GM10248 (cell line): ENCODE data around the gene CD3E.

Experiments used
- CTCF ChIA-PET: fragments of 300-600 bp; sonication (Branson Sonifier 250); formaldehyde crosslinking; extraction: SDS; loops from one replicate; lab custom pipeline; 2021; ENCODE audit warnings: antibody characterized with exemption; lab: Yijun Ruan, JAX
- POLR2A ChIA-PET: fragments of 350-650 bp; sonication (Branson Sonifier 250); formaldehyde crosslinking; extraction: SDS; loops from one replicate; lab custom pipeline; 2020; ENCODE audit warnings: antibody characterized with exemption; lab: Yijun Ruan, JAX
- DNase-seq: peaks from one replicate; pipeline ENCODE4 v3.0.0; 2012; ENCODE audit errors: extremely low spot score
- CTCF ChIP-seq: IDR thresholded peaks from 2 replicates; pipeline ENCODE4 v1.5.1; 2012; ENCODE audit warnings: mild to moderate bottlenecking, low read depth; ENCODE audit errors: extremely low read depth, missing control alignments, control extremely low read depth

The CD3E gene

GRCh38 chr11:118304568-118305248 lies at the start of gene CD3E:
Gene CD3E (plus strand): TSS chr11:118304730. CDS start chr11:118304953, 223 bp downstream.
- CTCF ChIA-PET, result interaction anchor here (0.7 to 1.2 kb wide), 5 partner anchors 8 to 106 kb away, joined by 3 to 6 read pairs (median 3); no protein-coding TSS in a partner anchor

GRCh38 chr11:118258410-118258809 lies 46.1 kb upstream of the CD3E start:
- CTCF ChIA-PET, result interaction anchor here (1.8 to 4.3 kb wide), 3 partner anchors 16 to 60 kb away, joined by 5 to 20 read pairs (median 6); no protein-coding TSS in a partner anchor

More at GRCh38 chr11:118304568-118305248, at the start of gene CD3E:
- POLR2A ChIA-PET, result no interaction called here
- DNase-seq, result no peak
- no peak for TF ChIP-seq CTCF

GRCh38 chr11:118259138-118259537 lies 45.4 kb upstream of the CD3E start:
- ChIA-PET CTCF (interaction anchor here (1.2 to 4.3 kb wide), 5 partner anchors 17 to 60 kb away, joined by 4 to 20 read pairs (median 5); no protein-coding TSS in a partner anchor), POLR2A (no interaction called here)
- TF ChIP-seq CTCF, result no peak
- DNase-seq, result no peak

More at GRCh38 chr11:118258410-118258809, 46.1 kb upstream of the CD3E start:
- no peak for TF ChIP-seq CTCF
- POLR2A ChIA-PET, result no interaction called here
- no peak for DNase-seq

- TF ChIP-seq CTCF, result no peak
- DNase-seq, result no peak
- POLR2A ChIA-PET, result no interaction called here
- CTCF ChIA-PET, result interaction anchor here (0.9 to 4.3 kb wide), 9 partner anchors 14 to 62 kb away, joined by 3 to 20 read pairs (median 4); no protein-coding TSS in a partner anchor
Observed at GRCh38 chr11:118260353-118260752, 44.2 kb upstream of the CD3E start.

GRCh38 chr11:118263112-118263511 lies 41.4 kb upstream of the CD3E start:
- no peak for DNase-seq
- POLR2A ChIA-PET, result no interaction called here
- CTCF ChIA-PET, result interaction anchor here (0.7 to 1.6 kb wide), 3 partner anchors 9 to 13 kb away, joined by 3 to 6 read pairs (median 3); partner anchors contain the start of gene MPZL3
- no peak for TF ChIP-seq CTCF

- no peak for TF ChIP-seq CTCF
- CTCF ChIA-PET, result interaction anchor here (1.1 to 1.8 kb wide), 5 partner anchors 9 to 66 kb away, joined by 3 to 6 read pairs (median 4); partner anchors contain the start of gene MPZL3
Observed at GRCh38 chr11:118263695-118264568, 40.6 kb upstream of the CD3E start, which contains the start of gene MPZL2. Gene MPZL2 (minus strand): TSS chr11:118264297. CDS start chr11:118264153, 144 bp downstream.

More at GRCh38 chr11:118263695-118264568, 40.6 kb upstream of the CD3E start, which contains the start of gene MPZL2:
- POLR2A ChIA-PET, result no interaction called here
- DNase-seq, result no peak
